KOPT-K1 (cell line): Measurements from ENCODE around the gene TUBB3.
A peak's percentile ranks its signal among the peaks of the same experiment; 100 is the strongest.

ENCODE experiments used
- H3K27ac ChIP-seq: fragments of 200-600 bp; sonication (generic); 2 replicates; pipeline ENCODE4 v1.5.1; 2016; ENCODE audit warnings: antibody characterized with exemption, mild to moderate bottlenecking, low read depth, low read length; ENCODE audit not compliant: poor library complexity, severe bottlenecking
- H3K36me3 ChIP-seq: fragments of 200-600 bp; sonication (generic); 2 replicates; pipeline ENCODE4 v1.5.1; 2017; ENCODE audit warnings: antibody characterized with exemption, mild to moderate bottlenecking, low read length, moderate library complexity; ENCODE audit not compliant: insufficient read depth
- H3K9me3 ChIP-seq: fragments of 200-600 bp; sonication (generic); 2 replicates; pipeline ENCODE4 v1.5.1; 2017; ENCODE audit warnings: antibody characterized with exemption, low read length, mild to moderate bottlenecking; ENCODE audit not compliant: insufficient read depth, poor library complexity, severe bottlenecking

Gene TUBB3

DNA sequence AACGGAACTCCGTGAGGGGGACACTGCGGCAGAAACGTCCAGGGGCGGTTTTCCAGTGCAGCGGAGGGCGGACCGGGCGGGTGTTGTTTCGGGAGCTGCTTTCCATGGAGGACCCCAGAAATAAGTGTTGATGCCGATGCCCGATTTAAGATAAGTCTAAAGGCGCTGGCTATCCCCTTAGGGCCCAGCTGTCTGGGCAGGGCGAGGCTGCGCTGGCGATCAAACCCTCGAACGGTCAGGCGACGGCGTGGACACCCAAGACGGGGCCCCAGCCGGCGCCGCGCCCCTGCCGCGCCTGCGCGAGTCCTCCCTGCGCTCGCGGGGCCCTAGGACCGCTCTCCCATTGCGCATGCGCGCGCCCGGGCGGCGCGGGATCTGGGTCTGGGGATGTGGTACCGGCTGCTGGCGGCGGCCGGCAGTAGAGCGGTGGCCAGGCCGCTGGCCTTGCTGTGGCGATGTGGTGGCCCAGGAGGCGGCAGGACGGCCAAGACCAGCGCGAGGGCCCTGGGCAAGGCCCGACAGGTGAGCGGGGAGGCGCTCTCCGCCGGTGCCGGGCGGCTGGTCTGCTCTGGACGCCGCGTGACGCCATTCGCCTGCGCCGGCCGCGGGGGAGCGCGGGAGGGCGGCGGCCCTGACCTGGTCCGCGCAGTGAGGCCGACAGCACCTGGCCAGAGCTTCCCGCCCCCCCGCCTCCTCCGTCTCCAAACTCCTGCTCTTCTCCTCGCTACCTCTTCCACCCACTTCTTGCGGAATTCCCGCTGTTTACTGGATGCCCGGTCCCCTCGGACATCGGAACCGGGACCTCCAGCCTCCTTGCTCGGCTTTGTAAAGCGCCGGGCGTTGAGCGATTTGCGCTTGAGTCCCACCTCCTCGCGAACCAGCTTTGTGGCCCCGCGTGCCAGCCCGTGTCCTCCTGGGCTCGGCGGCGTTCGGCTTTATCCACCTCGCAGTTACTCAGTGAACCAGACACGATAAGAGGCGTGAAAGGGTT, 49.4 kb downstream of the TUBB3 start:
- H3K27ac ChIP-seq, result peak overlapping the region; percentile 83
- peaks cover 12% of the 10 kb centered on the region for H3K36me3 ChIP-seq
- H3K9me3 ChIP-seq, result peaks cover 17% of the 10 kb centered on the region

DNA sequence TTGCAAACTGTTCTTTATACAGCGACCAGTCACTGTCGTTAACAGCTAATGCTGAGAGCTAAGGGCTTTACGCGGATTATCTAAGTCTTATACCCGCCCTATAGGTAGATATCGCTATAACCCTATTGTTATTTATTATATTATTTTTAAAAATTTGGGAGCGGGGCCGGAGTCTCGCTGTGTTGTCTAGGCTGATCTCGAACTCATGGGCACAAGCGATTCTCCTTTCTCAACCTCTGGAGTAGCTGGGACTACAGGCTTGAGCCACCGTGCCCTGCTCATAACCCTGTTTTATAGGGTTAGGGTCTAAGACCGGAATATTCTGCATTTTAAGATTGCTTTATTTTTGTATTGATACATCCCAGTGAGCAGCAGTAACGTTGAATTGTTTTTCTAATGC, 50.1 kb downstream of the TUBB3 start:
- Histone ChIP-seq H3K36me3 (peaks cover 19% of the 10 kb centered on the region), H3K27ac (peak overlapping the region; percentile 83), H3K9me3 (peaks cover 17% of the 10 kb centered on the region)

DNA sequence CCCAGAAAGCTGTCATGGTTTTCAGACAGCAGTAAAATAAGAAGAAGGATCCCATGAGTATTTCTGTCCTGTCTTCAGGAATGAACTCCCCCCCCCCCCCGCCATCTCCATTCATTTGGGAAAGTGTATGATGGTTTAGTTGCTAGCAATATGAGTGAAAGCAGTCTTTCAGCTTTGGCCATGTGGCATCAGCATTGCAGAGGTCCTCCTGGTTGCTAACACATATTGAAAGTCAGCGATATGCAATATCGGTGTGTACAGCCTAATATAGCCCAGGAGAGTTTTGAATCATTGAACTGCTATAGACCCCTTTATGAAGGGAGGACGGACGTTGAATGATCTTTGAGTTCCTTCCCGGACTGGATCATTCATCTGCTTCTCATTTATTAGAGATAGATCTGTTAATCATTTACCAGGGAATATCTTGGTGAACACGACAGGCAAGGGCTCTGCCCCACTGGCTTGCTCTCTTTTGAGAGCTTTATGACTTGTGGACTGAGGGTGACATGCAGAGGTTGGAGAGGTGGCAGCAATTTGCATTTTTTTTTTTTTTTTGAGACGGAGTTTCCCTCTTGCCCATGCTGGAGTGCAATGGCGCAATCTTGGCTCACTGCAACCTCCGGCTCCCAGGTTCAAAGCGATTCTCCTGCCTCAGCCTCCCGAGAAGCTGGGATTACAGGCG, 50.7 kb downstream of the TUBB3 start:
- Histone ChIP-seq H3K27ac (no peak overlapping the region), H3K36me3 (peaks cover 24% of the 10 kb centered on the region), H3K9me3 (peaks cover 17% of the 10 kb centered on the region)

DNA sequence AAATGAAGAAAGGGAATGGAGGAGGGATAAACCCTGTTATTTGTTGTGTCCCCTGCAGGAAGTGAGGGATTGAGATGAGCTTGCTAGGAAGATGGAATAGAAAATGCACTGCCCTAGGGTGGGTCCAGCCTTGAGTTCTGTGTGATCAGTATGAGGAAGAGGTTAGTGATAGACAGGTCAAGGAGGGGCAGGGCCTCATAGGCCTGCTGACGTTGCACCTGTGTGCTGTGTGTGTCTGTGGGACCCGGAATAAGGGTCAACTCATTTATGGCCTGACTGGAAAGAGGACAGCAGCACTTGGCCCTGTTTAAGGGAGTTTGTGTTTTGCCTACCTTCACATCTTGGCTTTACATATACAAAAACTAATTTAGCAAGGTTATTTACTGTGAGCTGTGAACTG, 51.7 kb downstream of the TUBB3 start:
- Histone ChIP-seq H3K36me3 (peaks cover 35% of the 10 kb centered on the region), H3K9me3 (peaks cover 17% of the 10 kb centered on the region), H3K27ac (no peak overlapping the region)

DNA sequence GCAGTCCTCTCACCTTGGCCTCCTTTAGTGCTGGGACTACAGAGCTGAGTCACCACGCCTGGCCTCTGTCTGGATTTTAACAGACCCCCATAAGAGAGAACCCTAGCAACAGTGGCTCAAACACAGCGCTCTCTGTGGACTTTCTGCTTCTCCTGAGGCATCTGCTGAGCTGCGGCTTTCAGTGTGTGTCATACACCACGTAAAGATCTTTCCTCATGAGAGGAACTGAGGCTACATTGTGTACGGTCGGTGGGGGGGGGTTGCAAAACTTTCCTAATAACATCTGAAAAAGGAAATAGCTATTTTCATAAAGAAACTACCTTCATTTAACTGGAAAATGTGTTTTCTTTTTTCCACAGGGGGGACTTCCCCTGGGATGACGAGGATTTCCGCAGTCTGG, 58.3 kb downstream of the TUBB3 start:
- peaks cover 89% of the 10 kb centered on the region for H3K36me3 ChIP-seq
- H3K27ac ChIP-seq, result no peak overlapping the region
- no peaks in the 10 kb centered on the region for H3K9me3 ChIP-seq

DNA sequence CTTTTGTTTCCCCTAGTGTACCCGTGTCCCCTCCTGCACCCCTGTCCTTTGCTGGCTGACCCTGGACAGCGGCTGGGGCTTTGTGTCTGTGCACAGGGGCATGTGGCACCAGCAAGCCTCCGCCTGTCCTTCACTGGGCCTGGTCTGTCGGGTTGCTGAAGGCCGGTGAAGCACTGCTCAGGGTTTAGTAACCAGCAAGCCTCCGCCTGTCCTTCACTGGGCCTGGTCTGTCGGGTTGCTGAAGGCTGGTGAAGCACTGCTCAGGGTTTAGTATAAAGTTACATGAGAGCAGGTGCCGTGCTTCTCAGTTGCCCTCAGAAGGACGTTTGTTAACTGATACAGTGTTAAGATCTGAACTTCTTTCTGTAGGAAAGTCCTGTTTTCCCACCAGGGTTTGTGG, 59.2 kb downstream of the TUBB3 start:
- Histone ChIP-seq H3K9me3 (no peaks in the 10 kb centered on the region), H3K27ac (no peak overlapping the region), H3K36me3 (peaks cover 97% of the 10 kb centered on the region)

DNA sequence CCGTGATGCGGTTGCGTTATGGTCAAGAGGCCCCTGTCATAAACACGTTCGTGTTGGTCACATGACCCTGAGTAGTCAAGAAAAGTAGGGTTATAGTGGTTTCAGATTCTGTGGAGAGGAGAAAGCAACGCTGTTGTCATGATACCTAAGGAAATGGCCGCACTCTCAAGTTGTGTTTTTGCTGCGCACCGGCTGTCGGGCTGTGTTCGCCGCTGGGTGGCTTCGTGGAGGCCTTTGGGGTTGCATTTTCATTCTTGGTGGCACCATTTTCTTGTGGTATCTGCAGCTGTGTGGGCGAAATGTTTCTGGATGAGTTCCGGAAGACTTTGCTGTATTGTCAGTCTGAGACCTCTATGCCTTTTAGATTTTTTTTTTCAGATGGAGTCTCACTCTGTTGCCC, 60.4 kb downstream of the TUBB3 start:
- peaks cover 96% of the 10 kb centered on the region for H3K36me3 ChIP-seq
- H3K27ac ChIP-seq, result no peak overlapping the region
- no peaks in the 10 kb centered on the region for H3K9me3 ChIP-seq

DNA sequence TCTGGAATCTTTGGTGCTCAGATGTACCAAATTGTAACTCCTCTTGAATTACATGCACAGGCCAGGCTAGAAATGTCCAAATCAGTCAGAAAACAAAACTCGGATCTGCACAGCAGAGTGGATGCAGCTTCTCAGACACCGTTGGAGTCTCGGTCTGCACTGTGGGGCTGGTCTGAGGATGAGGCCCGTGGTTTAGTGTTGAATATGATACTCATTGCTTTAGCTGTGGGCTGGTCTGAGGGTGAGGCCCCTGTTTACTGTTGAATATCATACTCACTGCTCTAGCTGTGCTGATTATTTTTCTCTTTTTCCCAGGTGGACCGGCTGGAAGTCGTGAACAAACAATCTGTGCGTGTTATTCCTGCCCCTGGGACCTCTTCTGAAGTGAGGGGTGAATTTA, 61.1 kb downstream of the TUBB3 start:
- Histone ChIP-seq H3K9me3 (no peaks in the 10 kb centered on the region), H3K36me3 (peaks cover 96% of the 10 kb centered on the region), H3K27ac (no peak overlapping the region)

DNA sequence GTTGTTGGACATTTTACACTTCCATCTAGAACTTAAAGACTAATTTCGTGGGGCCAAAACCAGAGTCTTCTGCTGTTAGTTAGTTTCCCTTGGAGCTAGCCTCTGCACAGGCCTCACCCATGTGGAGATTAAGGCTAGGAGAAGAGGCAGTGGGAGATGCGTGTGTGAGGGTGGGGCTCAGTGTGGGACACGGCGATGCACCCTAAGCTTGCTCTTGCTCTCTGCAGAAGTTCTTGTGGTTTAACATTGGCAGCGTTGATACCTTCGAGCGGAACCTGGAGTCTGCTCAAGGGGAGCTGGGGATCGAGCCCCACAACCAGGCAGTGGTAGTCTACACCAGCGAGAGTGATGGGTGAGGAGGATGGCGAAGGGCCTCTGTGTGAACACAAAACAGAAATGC, 62.1 kb downstream of the TUBB3 start:
- peaks cover 93% of the 10 kb centered on the region for H3K36me3 ChIP-seq

More for the DNA sequence above, 62.1 kb downstream of the TUBB3 start:
- no peak overlapping the region for H3K27ac ChIP-seq
- no peaks in the 10 kb centered on the region for H3K9me3 ChIP-seq
